ENCODE results near the gene STAB2.

Gene STAB2

DNA sequence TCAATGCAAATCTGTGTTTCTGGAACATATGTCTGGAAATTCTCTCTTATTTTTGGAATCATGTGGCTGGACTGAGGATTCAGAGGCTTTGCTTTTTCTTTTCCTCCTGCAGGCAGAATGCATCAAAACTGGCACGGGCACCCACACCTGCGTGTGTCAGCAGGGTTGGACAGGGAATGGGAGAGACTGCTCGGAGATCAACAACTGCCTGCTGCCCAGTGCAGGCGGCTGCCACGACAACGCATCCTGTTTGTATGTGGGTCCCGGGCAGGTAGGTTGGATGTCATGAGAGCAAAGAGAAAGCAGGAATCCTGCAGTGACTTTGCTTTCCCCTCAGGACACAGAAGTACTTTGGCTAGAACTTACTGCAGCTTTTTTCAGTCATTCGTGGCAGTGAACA is 90.3 kb downstream of the STAB2 start:
- no peak for DNase-seq
- intact Hi-C loops (cut with DNase I), result no loop called here

DNA sequence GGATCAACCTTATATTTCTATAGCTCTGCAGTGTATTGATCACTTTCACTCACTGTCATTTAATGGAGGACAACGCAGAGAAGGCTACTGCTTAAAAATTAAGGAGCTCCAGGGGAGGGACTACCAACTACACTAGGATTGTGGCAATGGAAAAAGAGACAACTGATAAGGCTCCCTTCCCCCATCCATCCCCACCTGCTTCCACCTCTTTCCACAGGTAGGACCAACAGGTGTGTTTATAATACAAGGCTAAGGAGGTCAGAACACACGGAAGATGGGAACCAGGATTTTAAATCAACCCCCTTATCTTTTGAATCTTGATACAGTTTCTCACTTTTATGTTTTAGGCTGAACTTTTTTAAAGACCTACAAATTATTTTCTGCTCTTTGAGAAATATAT is 90.8 kb downstream of the STAB2 start:
- no peak for DNase-seq
- intact Hi-C loops (cut with DNase I), result no loop called here

DNA sequence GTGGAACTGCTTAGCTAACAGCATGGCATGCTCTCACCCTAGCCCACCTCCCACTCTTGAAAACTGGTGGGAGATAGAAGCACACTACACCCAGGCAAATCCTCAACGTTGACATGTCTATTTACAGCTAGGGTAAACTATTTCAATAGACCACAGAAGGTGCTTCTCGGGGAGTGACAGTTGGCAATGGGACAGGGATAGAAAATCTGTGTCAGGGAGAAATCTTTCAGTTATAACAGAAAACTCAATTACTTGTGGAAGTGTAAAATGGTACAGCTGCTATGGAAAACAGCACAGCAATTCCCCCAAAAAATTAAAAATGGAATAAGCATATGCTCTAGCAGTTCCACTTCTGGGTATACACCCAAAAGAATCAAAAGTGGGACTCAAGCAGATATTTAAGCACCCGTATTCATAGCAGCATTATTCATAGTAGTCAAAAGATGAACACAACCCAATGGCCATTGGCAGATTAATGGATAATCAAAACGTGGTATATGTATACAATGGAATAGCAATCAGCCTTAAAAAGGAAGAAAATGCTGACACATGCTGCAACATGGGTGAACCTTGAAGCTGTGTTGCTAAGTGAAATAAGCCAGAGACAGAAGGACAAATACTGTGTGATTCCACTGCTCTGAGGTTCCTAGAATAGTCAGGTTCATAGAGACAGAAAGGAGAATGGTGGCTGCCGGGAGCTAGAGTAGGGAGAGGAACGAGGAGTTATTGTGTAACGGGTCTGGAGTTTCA is 92.5 kb downstream of the STAB2 start:
- no peak for DNase-seq
- intact Hi-C loops (cut with DNase I), result no loop called here

DNA sequence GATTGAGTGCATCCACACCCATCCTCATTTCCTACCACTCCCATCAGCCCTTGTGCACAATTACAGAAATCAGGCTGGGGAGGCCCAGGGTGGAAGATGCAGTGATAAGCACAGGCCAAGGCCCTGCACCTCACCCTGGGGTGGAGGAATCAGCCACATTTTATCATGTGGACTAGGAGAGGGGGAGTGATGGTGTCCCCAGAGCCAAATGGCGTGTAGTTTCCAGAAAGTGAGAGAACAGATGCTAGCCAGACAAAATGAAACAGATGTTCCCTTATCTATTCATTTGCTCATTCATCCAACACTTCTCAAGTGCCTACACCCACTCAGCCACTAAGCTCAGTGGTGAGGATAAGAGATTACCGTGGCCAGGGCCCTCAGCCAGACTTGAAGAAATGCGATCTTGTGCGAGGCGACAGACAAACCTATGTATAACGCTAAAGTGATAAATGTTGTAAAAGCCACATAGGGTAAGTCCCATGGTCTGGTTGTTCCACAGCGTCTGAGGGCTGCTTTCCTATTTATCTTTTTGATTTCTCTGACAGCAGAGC is 93.6 kb downstream of the STAB2 start:
- no peak for DNase-seq
- intact Hi-C loops (cut with DNase I), result no loop called here

DNA sequence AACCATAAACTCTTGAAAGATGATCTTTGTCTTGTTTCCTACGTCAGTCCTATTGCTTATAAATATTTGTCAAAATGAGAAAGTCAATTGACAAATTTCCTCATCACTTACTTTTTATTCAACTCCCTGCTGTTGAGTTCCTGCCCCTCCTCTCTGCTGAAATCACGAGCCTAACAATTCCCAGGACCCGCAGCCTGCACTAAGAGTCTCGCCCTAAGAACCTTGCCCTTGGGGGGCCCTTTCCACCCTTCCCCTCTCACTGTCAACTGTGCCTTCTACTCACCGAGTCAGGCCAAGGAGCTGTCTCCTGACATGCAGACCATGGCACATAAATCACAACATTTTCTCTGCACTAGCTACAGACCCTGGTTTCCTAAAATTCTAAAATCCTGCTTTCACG is 99.0 kb downstream of the STAB2 start:
- DNase-seq, result no peak
- intact Hi-C loops (cut with DNase I), result no loop called here

DNA sequence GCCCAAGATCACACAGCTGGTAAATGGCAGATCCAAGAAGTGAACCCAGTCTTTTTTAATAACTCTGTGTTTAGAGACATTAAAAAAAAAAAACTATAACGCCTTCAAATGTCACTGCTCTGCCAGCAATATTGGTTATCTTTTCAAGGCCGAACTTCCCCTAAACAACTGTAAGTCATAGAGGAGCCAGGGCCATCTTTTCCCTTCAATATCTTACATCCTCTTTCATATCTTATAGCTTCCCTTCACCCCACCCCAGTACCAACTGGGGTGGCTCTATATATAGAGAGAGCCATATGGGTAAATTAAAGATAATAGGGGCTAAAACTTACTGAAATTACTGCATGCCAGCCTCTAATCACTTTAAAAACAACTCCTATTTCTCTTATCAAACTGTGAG is 100.2 kb downstream of the STAB2 start:
- intact Hi-C loops (cut with DNase I), result no loop called here
- DNase-seq, result no peak

DNA sequence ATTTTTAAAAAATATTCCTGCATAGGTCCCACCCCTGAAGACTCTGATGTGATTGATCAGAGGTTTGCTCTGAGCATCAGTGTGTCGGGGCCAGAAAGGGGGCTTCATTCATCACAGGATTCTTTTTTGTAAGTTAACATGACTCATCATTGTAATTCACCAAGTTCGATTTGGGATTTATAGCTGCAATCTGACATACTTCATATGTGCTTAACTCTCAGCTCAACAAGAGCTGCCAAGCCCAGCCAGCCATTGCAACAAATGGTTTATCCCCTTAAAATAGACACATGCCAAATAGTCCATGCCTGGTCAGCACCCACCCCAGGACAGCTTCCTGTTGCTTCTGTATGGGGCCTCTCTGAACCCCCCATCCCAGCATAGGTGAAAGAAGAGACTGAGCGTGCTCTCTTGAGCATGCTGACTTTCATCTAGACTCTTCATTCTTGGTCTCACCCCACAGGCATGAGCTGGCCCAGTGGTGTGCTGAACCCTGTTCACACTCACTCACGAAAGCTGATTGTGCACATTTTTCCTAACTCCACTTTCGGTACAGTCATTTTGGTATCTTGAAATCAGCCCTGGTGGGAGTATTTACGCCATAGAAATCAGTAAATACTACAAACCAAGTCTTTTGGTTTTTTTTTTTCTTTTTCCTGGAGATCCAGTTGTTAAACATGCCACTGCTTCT is 101.4 kb downstream of the STAB2 start:
- no peak for DNase-seq
- intact Hi-C loops (cut with DNase I), result no loop called here

DNA sequence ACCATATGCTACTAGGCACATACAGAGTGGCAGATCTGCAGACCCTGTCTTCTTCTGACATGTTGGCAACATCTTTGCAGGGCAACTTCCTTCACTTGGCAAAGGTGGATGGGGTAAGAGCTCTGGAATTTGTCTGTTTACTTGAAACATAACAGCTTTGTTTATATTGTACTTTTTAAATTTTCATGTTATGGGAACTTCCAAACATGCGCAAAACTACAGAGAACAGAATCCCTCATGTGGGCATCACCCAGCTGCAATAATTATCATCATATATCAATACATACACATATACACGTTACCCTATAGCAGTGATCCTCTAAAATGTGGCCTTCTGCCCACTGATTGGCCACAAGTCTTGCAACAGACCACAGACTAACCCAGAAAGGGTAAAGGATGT is 103.4 kb downstream of the STAB2 start:
- no peak for DNase-seq
- intact Hi-C loops (cut with DNase I), result no loop called here

DNA sequence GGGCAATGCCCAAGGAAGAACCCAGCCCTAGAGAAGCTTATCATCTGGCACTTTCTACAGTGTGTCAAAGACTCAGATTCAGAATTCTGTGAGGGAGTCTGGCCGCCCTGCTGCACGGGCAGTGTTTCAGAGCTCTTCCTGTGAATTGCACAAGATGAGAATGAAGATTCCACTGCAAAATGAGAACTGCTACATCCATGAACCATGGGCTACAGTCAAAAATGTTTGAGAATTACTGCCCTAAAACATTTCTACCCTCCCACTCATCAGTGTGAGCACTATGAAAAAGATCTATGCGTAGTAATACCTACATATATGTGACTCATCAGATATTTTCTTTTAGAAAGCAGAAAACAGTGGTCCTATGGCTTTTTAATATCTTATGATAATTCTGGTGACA is 104.0 kb downstream of the STAB2 start:
- intact Hi-C loops (cut with DNase I), result no loop called here
- DNase-seq, result no peak

DNA sequence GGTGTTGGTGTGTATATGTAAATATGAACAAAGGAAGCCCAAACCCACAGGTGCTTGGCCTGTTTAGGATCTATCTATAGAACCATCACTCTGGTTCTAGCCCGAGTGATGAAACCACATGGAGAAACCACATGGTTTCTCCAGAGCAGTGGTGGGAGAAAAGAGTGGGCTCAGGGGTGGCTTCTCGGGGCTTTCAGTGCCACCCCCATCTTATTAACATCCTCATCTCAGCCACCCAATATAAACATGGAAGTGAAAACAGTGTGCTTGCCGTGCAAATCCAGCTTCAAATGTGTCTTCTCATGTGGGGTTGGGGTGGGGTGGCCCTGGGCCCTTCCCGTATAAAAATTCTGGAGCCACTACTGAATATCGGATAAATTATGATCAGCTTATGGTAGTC is 109.0 kb downstream of the STAB2 start:
- intact Hi-C loops (cut with DNase I), result no loop called here
- no peak for DNase-seq

DNA sequence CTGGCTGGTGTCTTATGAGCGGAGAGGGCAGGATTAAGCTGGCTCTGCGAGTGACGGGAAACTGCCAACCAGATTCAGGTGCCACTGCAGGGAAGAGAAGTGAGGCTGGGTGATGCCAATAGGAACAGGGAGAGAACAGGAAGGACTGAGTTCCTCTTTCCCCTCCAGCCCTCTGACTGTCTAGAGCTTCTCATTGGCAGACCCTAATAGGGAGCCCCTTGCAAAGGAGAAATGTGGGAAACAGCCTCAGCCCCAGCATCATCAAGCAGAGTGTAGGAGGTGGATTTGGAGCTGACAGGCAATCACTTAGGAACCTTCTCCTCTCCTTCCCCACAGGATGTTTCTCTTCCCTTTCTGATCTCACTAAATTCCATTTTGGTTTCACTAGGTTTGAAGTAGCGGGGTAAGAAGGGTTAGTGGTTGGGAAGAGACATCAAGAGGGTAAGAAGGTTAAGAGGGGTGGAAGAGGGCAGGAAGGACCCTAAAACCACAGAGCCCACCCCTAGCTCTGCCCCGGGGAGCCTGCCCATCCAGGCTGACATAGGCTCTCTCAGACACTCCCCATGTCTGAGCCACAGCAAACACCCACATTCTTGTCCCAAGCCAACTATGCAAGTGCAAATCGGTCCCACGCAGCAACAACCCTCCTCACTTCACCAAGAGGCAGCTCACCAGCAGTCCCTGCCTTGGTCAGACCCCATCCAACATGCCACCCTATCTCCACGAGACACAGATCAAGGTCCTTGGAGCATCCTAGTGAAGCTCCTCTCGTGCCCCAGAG is 111.1 kb downstream of the STAB2 start:
- intact Hi-C loops (cut with DNase I), result no loop called here
- DNase-seq, result no peak

DNA sequence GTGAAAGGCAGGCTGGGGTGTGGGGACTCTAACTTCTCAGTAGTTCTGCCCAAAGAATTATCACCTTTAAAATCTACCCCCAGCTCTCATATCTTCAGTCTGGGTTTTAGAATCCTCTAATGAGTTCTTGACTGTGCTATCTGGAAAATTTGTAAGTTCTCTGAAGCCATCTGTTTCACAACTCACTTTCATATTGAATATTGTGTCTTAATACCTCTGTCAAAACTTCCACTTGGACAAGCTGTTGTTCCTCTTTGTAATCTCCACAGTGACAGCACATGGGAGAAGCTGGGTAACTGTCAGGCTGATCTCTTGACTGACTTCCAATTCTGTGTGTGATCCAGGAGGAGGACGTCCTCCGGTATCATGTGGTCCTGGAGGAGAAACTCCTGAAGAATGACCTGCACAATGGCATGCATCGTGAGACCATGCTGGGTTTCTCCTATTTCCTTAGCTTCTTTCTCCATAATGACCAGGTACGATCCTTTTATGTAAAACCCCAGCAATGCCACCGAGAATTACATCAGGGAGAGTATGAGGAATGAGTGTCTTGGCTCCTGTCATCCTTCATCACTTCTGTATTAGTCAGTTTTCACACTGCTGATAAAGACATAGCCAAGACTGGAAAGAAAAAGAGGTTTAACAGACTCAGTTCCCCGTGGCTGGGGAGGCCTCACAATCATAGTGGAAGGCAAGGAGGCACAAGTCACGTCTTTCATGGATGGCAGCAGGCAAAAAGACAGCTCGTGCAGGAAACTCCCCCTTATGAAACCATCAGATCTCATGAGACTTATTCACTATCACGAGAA is 111.9 kb downstream of the STAB2 start:
- intact Hi-C loops (cut with DNase I), result no loop called here
- DNase-seq, result no peak

DNA sequence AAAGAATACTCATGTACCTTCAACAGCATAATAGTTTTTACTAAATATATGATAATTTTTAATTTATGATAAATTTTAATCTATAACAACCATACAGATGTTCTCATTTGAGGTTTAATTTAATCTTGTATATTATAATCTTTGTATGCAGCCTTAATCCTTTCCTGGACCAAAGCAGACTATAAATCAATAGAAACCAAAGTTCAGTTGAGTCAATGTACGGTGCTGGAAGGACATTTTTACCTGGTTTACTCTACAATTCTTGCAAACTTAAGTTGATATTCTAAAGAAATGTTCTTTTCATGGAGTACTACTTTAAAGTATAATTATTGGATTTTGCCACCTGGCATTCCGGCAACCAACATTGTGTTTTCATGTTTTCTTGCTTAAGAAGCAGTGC is 118.0 kb downstream of the STAB2 start:
- DNase-seq, result no peak
- intact Hi-C loops (cut with DNase I), result no loop called here

DNA sequence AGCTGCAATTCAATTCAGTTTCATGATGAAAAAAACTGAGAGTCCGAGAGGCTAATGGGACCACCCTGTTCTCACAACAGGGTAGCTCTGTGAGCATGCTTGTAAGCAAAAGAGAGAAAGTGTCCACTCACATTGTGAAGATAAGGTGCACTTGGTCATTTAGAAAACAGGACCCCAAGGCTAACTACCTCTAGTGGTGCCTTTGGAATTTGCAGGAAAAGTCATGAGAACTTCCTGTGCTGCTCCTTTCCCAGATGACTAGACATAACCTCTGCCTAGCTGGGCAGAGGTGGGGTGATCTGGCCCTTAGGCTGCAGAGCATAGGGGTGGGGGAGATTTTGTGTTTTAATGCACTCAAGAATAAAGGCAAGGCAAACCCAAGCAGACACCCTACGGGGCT is 118.9 kb downstream of the STAB2 start:
- no peak for DNase-seq
- intact Hi-C loops (cut with DNase I), result no loop called here

DNA sequence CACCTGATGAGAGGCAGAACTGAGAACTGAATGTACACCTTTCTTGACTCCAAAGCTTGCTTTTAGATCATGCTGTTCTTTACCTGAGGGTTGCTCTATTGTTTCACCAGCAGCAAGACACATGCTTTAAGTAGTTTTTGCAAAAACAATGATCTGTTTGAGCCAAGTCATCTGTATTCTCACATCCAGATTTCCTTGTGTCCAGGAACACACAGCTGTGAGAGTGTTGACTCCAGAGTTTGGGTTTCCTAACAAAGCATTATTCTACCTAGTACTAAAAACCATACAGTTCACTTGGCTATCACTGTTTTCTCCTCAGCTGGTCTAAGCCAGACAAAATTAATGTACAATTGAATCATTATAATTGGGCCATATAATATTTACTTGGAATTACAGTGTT is 120.4 kb downstream of the STAB2 start:
- no peak for DNase-seq

DNA sequence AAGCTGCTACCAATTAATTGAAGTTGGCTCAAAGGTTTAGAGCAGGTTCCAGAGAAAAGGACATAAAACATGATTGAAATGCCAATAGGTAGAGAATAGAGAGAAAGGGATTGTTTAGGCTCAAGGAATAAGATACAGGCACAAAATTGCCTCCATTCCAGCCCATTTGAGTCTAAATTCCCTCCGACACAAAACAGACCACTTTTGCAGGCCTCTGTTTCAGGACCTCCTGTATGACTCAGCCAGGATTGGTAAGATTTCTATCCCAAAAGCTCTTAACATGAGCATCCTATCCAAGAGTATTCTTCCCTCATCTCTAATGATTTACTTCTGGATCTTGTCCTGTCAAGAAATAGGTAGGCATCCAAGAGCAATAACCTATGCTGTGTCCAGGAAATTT is 123.5 kb downstream of the STAB2 start:
- no peak for DNase-seq
- intact Hi-C loops (cut with DNase I), result no loop called here

More for the DNA sequence above, 120.4 kb downstream of the STAB2 start:
- intact Hi-C loops (cut with DNase I), result no loop called here

DNA sequence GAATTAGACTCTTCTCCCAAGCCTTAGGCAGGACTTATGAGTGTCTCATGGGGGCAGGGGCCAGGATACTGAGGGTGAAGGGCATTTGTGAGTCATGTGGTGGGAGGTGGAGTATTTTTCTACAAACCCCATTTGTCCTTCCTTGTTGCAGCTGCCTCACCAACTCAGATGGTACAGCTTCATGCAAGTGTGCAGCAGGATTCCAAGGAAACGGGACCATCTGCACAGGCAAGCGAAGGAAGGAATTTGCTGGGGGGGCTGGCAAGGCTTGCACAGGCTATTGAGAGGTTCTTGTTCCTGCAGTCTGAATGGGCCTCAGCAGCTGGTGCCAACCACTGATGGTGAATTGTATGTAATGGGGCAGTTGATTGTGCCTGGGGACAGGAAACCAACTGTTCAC is 125.1 kb downstream of the STAB2 start:
- peak in 11 of 42 donors; percentile 2 to 27 (median 15) for DNase-seq
- intact Hi-C loops (cut with DNase I), result no loop called here

DNA sequence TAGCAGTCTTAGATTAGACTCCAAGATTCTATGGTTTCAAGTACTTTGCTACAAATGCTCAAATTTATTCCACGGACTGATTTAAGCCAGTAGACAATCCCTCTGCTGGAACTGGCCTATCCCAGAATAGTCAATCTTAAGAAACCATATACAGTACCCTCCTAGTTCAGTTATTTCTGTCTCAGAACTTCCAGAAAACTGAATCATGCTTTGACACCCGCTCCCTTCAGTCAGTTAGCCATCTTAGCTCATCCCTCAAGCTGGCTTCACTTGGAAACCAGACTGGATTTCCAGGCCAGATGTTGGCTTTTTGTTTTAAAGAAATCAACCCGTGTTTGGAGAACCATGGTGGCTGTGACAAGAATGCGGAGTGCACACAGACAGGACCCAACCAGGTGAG is 128.4 kb downstream of the STAB2 start:
- intact Hi-C loops (cut with DNase I), result no loop called here

DNA sequence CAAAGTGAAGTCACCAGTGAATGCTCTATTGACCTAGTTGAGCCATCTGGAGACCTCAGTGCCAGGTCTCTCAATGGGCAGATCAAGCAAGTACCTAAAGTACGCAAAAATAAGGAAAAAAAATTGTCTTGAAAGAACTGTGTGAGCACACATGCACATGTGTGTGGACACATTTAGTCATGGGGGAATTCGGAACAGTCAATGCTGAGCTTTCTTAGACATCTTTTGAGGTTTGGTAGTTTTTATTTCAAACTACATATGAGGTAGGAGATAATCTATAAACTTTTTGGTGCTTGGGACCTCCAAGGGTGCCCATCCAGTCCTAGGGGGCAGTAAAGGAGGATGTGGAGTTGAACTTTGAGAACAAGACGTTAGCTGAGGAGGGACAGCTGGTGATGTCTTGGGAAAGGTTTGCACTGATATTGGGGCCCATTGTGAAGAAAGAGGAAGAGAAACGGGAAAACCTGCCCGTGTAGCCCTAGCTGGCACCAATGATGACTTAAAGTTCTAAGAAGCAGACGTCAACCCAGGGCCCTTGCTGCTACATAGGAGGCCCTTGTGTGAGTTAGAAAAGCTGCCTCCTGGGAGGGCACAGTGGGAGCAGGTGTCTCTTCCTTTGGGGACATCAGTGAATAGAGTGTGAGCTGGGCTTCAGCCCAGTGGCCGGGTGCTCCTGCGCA is 129.6 kb downstream of the STAB2 start:
- DNase-seq, result no peak
- intact Hi-C loops (cut with DNase I), result no loop called here

More for the DNA sequence above, 128.4 kb downstream of the STAB2 start:
- no peak for DNase-seq
